DND-41 (cell line): ENCODE measurements around the gene TOLLIP.

Experiments
- CTCF ChIP-seq: IDR thresholded peaks from 2 replicates; pipeline ENCODE4 v1.5.1; 2012; ENCODE audit warnings: borderline replicate concordance, low read length, moderate library complexity, mild to moderate bottlenecking; ENCODE audit not compliant: poor library complexity, severe bottlenecking; ENCODE audit errors: extremely low read depth
- EZH2 ChIP-seq: IDR thresholded peaks from 3 replicates; pipeline ENCODE4 v1.6.1; 2012; ENCODE audit warnings: borderline replicate concordance, low read depth, mild to moderate bottlenecking, moderate library complexity, low read length, inconsistent platforms; ENCODE audit not compliant: severe bottlenecking

- TF ChIP-seq CTCF, result no peak
- TF ChIP-seq EZH2, result no peak
Observed at GRCh38 chr11:1259561-1259960, 49.9 kb downstream of the TOLLIP start.
